Medulla oblongata (tissue), 1 donor: ENCODE measurements around the gene OR4N2.
A peak's percentile ranks its signal among the peaks of the same experiment; 100 is the strongest.
"Not testable (repeated sequence)": the region's sequence is repeated elsewhere in the genome, so short reads cannot be mapped to it uniquely, and the experiment has no call there.

Experiments
- DNase-seq: peaks from one replicate; pipeline ENCODE4 v3.0.0-alpha.2; 2015; ENCODE audit errors: extremely low spot score

Gene OR4N2

DNA sequence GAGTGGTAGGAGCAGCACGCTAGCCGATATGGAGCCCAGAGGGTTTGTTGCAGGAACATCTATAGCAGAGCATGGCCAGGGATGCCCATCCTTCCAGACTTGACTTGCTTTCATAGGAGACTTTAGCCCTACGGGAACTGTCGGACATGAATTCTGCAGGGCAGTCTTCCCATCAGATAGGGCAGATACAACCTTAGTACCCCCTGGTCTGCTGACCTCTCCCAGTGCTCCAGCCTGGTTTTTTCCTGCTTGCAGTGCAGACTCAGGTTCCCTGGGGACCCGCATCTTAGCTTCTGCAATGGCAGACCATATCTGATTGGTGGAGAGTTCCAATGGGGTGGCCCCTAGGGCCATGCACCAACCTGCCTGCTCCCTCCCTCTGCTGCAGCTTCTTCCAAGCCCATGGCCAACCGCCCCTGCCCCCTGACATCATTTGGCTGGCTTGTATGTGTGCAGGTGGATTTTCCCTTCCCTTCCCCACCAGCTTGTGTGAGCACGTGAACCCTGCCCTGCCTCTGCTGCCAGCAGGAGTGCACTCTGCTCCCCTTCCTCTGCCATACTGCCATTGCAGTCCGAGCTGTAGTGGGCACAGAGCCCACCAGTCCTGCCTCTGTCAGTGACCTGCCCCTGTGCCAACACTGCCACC, 30.8 kb downstream of the OR4N2 start:
- DNase-seq = not testable (repeated sequence)

DNA sequence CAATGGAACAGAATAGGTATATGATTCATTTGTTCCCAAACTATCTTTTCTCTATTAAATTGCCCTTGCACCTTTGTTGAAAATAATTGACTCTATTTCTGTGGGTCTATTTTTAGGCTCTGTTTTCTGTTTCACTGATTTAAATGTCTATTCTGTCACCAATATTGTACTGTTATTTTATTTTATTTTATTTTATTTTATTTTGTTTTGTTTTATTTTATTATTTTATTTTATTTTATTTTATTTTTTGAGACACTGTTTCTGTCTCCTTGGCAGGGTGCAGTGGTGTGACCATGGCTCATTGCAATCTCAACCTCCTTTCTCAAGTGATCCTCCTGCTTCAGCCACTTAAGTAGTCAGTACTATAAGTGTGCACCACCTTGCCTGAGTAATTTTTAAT, 34.9 kb downstream of the OR4N2 start:
- no peak for DNase-seq

DNA sequence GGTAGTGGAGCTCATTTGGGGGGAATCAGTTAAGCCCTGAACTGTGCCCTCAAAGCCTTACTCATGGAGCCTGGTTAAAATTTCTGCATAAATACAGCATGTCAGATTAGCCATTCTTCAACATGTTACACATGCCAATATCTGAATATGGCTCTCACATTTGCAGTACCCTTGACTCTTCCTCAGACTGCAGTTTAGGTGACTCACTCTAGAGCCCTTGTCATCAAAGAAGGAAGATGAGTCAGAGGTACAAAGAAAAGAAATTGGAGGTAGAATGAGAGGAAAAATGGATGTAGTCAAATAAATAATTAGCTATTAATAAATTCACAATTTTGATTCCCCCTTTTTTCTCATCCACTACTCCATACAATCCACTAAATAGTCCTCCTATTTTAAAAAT, 47.8 kb downstream of the OR4N2 start:
- no peak for DNase-seq

DNA sequence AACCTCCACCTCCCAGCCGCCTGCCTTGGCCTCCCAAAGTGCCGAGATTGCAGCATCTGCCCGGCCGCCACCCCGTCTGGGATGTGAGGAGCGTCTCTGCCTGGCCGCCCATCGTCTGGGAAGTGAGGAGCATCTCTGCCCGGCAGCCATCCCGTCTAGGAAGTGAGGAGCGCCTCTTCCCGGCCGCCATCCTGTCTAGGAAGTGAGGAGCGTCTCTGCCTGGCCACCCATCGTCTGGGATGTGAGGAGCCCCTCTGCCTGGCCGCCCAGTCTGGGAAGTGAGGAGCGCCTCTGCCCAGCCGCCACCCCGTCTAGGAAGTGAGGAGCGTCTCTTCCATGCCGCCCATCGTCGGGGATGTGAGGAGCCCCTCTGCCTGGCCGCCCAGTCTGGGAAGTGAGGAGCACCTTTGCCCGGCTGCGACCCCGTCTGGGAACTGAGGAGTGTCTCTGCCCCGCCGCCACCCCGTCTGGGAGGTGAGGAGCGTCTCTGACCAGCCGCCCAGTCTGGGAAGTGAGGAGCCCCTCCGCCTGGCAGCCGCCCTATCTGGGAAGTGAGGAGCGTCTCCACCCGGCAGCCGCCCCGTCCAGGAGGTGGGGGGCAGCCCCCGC, 62.6 kb downstream of the OR4N2 start:
- DNase-seq = not testable (repeated sequence)

DNA sequence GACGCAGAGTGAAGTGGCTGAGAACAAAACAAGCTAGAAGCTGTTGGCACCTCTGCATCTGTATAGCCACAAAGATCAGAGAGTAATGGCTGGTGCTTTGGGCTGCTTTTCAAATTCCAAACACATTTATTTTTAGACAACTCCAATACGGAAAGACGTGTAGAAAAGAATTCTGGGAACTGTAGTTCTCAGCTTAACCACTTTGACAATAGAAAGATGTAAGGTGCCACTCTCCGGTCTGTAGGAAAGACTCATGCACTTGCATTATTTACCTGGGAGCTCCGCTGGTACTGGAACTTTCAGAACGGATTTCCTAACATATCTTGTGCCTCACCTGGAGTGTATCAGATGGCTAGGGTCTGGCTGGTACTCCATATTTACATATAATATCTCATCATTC, 69.6 kb downstream of the OR4N2 start:
- DNase-seq = no peak

DNA sequence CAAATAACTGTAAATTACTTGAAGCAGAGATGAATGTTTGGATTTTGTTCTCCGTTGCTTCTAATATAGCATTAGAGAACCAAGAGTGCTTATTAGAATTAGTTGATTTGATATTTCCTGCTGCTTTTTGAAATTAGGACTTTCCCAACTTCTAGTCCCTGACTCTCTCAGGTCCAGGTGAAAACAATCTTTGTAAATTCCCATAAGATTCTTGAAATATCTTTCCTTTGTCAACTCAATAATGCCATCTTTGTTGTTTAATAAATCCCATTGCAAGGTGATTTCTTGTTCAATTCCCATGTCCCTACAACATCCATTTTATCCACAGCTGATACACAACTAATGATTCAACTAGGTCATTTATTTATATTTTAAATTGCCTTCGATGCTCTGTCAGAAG, 71.3 kb downstream of the OR4N2 start, which contains the start of gene OR4K2:
OR4K2 (plus strand) TSS at position 301 of the 400 bp plus-strand sequence. CDS start 1,126 bp downstream, outside the sequence.
- no peak for DNase-seq

DNA sequence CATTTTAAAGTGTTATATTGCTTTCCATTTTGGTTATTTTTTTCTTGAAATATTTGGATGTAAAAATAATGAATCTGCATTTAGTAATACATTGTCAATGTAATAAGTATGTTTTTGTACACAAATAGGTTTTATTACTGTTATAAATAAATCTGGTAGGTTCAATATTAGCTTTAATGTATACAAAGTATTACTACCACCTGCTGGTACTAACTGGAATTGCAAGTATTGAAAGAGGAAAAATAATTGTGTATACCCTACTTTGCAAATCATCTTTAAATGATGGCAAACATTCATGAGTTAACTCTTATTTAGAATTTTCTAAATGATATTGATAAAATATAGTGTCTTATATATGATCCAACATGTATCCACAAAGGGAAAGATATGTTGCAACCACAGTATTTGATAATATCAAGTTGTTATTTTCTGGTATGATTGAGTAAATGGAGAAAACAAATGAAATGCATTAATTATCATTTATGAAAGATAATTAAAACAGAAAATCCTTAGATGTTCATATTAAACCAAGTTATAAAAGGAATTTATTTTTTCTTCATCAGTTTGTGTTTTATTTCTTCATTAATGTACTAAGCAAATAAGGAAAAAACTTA, 74.6 kb downstream of the OR4N2 start:
- DNase-seq = peak; percentile 51
